ENCODE measurements around the gene MAP2K6. TPM values are rescaled to one million over a fixed set of nuclear protein-coding genes. Genes with fewer than 3 reads are reported as not detected.

The MAP2K6 gene
- total and polyA plus RNA-seq, 2 experiments from 2014 or later: 0.11 to 0.43 TPM

- Histone ChIP-seq H4K20me1 (ENCODE audit: insufficient read depth) (no peaks in the 10 kb centered on the region), H3K4me1 (ENCODE audit: insufficient read depth) (no peaks in the 10 kb centered on the region), H3K9ac (no peak overlapping the region), H3K79me2 (ENCODE audit: insufficient read depth) (no peaks in the 10 kb centered on the region), H3K9me2 (ENCODE audit: insufficient read depth) (no peaks in the 10 kb centered on the region), H3K27ac (no peak overlapping the region), H3K4me2 (ENCODE audit: unreplicated experiment) (no peak overlapping the region), H3K27me3 (replicated peaks; ENCODE audit: insufficient read depth) (no peaks in the 10 kb centered on the region), H3F3A (ENCODE audit: insufficient read depth) (no peaks in the 10 kb centered on the region), H3K9me3 (ENCODE audit: low read depth) (no peaks in the 10 kb centered on the region), H3K4me3 (no peak overlapping the region), H3K36me3 (ENCODE audit: low read depth) (no peaks in the 10 kb centered on the region), H2AFZ (no peak overlapping the region)
- TF ChIP-seq EZH2phosphoT487 (IDR thresholded peaks at IDR 0.05; ENCODE audit: insufficient read depth, low read depth): no peak
- no peak for TF ChIP-seq EZH2 (IDR thresholded peaks at IDR 0.05; ENCODE audit: insufficient read depth, poor library complexity, severe bottlenecking)
- no peak for DNase-seq
- in situ Hi-C loops (cut with MboI): loop anchor here (25.0 kb wide), 1 partner anchor 1029 kb away; no protein-coding TSS in a partner anchor
- 78 to 79% methylated on average over 11 of the region's 11 CpGs for WGBS, 2 experiments (ENCODE audit: low coverage in 1 of 2, low lambda C conversion rate in 2 of 2, missing lambda C conversion rate in 2 of 2)
Measured at GRCh38 chr17:69533481-69534234, 119.2 kb downstream of the MAP2K6 start.

GRCh38 chr17:69534235-69534621 lies 119.7 kb downstream of the MAP2K6 start:
- no peaks in the 10 kb centered on the region for H3K79me2 ChIP-seq (ENCODE audit: insufficient read depth)
- in situ Hi-C loops (cut with MboI): loop anchor here (25.0 kb wide), 1 partner anchor 1028 kb away; no protein-coding TSS in a partner anchor
- 73 to 78% methylated on average over 5 of the region's 5 CpGs for WGBS, 2 experiments (ENCODE audit: low coverage in 1 of 2, low lambda C conversion rate in 2 of 2, missing lambda C conversion rate in 2 of 2)

GRCh38 chr17:69535016-69535570 lies 120.6 kb downstream of the MAP2K6 start:
- no peaks in the 10 kb centered on the region for H4K20me1 ChIP-seq (ENCODE audit: insufficient read depth)
- H3K79me2 ChIP-seq (ENCODE audit: insufficient read depth): no peaks in the 10 kb centered on the region
- H3K4me2 ChIP-seq (ENCODE audit: unreplicated experiment): no peak overlapping the region
- H2AFZ ChIP-seq: no peak overlapping the region
- no peak overlapping the region for H3K27ac ChIP-seq
- no peaks in the 10 kb centered on the region for H3K27me3 ChIP-seq (replicated peaks; ENCODE audit: insufficient read depth)
- 74 to 87% methylated on average over 6 of the region's 6 CpGs for WGBS, 2 experiments (ENCODE audit: low coverage in 1 of 2, low lambda C conversion rate in 2 of 2, missing lambda C conversion rate in 2 of 2)
- no peaks in the 10 kb centered on the region for H3K9me2 ChIP-seq (ENCODE audit: insufficient read depth)
- H3K4me1 ChIP-seq (ENCODE audit: insufficient read depth): no peaks in the 10 kb centered on the region
- peaks cover 11% of the 10 kb centered on the region; the same call in 1 of the 2 replicates for H3F3A ChIP-seq (ENCODE audit: insufficient read depth)
- H3K9me3 ChIP-seq (ENCODE audit: low read depth): no peaks in the 10 kb centered on the region
- no peak overlapping the region for H3K4me3 ChIP-seq
- H3K36me3 ChIP-seq (ENCODE audit: low read depth): no peaks in the 10 kb centered on the region
- no peak overlapping the region for H3K9ac ChIP-seq
- DNase-seq: no peak
- in situ Hi-C loops (cut with MboI): loop anchor here (25.0 kb wide), 1 partner anchor 1027 kb away; no protein-coding TSS in a partner anchor
- TF ChIP-seq EZH2phosphoT487 (IDR thresholded peaks at IDR 0.05; ENCODE audit: insufficient read depth, low read depth): no peak
- TF ChIP-seq EZH2 (IDR thresholded peaks at IDR 0.05; ENCODE audit: insufficient read depth, poor library complexity, severe bottlenecking): no peak

More at GRCh38 chr17:69534235-69534621, 119.7 kb downstream of the MAP2K6 start:
- Histone ChIP-seq H3K9ac (no peak overlapping the region), H3K9me3 (ENCODE audit: low read depth) (no peaks in the 10 kb centered on the region), H3K9me2 (ENCODE audit: insufficient read depth) (no peaks in the 10 kb centered on the region), H3K4me2 (ENCODE audit: unreplicated experiment) (no peak overlapping the region), H3K4me3 (no peak overlapping the region), H3K36me3 (ENCODE audit: low read depth) (no peaks in the 10 kb centered on the region), H3K27me3 (replicated peaks; ENCODE audit: insufficient read depth) (no peaks in the 10 kb centered on the region), H2AFZ (no peak overlapping the region), H3K27ac (no peak overlapping the region), H3F3A (ENCODE audit: insufficient read depth) (peaks cover 3% of the 10 kb centered on the region; the same call in 1 of the 2 replicates), H3K4me1 (ENCODE audit: insufficient read depth) (no peaks in the 10 kb centered on the region), H4K20me1 (ENCODE audit: insufficient read depth) (no peaks in the 10 kb centered on the region)
- no peak for DNase-seq
- TF ChIP-seq EZH2 (IDR thresholded peaks at IDR 0.05; ENCODE audit: insufficient read depth, poor library complexity, severe bottlenecking) (no peak), EZH2phosphoT487 (IDR thresholded peaks at IDR 0.05; ENCODE audit: insufficient read depth, low read depth) (no peak)

- Histone ChIP-seq H3K4me1 (ENCODE audit: insufficient read depth) (no peaks in the 10 kb centered on the region), H3K9ac (no peak overlapping the region), H3K9me2 (ENCODE audit: insufficient read depth) (no peaks in the 10 kb centered on the region), H3K36me3 (ENCODE audit: low read depth) (no peaks in the 10 kb centered on the region), H3K4me2 (ENCODE audit: unreplicated experiment) (no peak overlapping the region), H4K20me1 (ENCODE audit: insufficient read depth) (no peaks in the 10 kb centered on the region), H3K9me3 (ENCODE audit: low read depth) (no peaks in the 10 kb centered on the region), H3K27ac (no peak overlapping the region), H3K27me3 (replicated peaks; ENCODE audit: insufficient read depth) (no peaks in the 10 kb centered on the region), H2AFZ (no peak overlapping the region), H3K4me3 (no peak overlapping the region), H3F3A (ENCODE audit: insufficient read depth) (peaks cover 17% of the 10 kb centered on the region; the same call in 1 of the 2 replicates), H3K79me2 (ENCODE audit: insufficient read depth) (no peaks in the 10 kb centered on the region)
- WGBS, 2 experiments (ENCODE audit: low coverage in 1 of 2, low lambda C conversion rate in 2 of 2, missing lambda C conversion rate in 2 of 2): 76 to 88% methylated on average over 2 of the region's 2 CpGs
- DNase-seq: no peak
- TF ChIP-seq EZH2 (IDR thresholded peaks at IDR 0.05; ENCODE audit: insufficient read depth, poor library complexity, severe bottlenecking) (no peak), EZH2phosphoT487 (IDR thresholded peaks at IDR 0.05; ENCODE audit: insufficient read depth, low read depth) (no peak)
- in situ Hi-C loops (cut with MboI): loop anchor here (25.0 kb wide), 1 partner anchor 1024 kb away; no protein-coding TSS in a partner anchor
Measured at GRCh38 chr17:69538795-69539194, 124.3 kb downstream of the MAP2K6 start.
